IMR-90 (cell line): ENCODE data around the gene SENP5.

Source experiments
- CEBPB ChIP-seq: IDR thresholded peaks from 2 replicates; pipeline ENCODE4 v1.6.1; 2012; ENCODE audit warnings: low read depth, low read length, improper control_type of control experiment
- CTCF ChIP-seq: conservative IDR thresholded peaks from 2 replicates; pipeline ENCODE4 v1.5.1; 2012; ENCODE audit warnings: mild to moderate bottlenecking, low read depth, low read length, improper control_type of control experiment
- FOS ChIP-seq: fragments of 150-350 bp; IDR thresholded peaks from 2 replicates; pipeline ENCODE4 v1.6.1; 2016; ENCODE audit warnings: low read depth, low read length
- MAFK ChIP-seq: IDR thresholded peaks from 2 replicates; pipeline ENCODE4 v1.6.1; 2012; ENCODE audit warnings: low read depth, low read length, improper control_type of control experiment
- MAZ ChIP-seq: IDR thresholded peaks from 2 replicates; pipeline ENCODE4 v1.6.1; 2012; ENCODE audit warnings: low read depth, mild to moderate bottlenecking, low read length, improper control_type of control experiment, moderate library complexity, borderline replicate concordance
- MXI1 ChIP-seq: IDR thresholded peaks from 2 replicates; pipeline ENCODE4 v1.6.1; 2012; ENCODE audit warnings: low read depth, mild to moderate bottlenecking, low read length, moderate library complexity, borderline replicate concordance
- POLR2A ChIP-seq: IDR thresholded peaks from 2 replicates; pipeline ENCODE4 v1.6.1; 2012; ENCODE audit warnings: mild to moderate bottlenecking, low read depth, low read length
- RCOR1 ChIP-seq: IDR thresholded peaks from 2 replicates; pipeline ENCODE4 v1.6.1; 2012; ENCODE audit warnings: mild to moderate bottlenecking, low read length, improper control_type of control experiment; ENCODE audit not compliant: insufficient replicate concordance
- RFX5 ChIP-seq: IDR thresholded peaks from 2 replicates; pipeline ENCODE4 v1.8.0; 2012; ENCODE audit warnings: low read depth, mild to moderate bottlenecking, low read length, moderate library complexity
- SMC3 ChIP-seq: fragments of 150-350 bp; IDR thresholded peaks from 2 replicates; pipeline ENCODE4 v1.6.1; 2016; ENCODE audit warnings: low read depth, mild to moderate bottlenecking, antibody characterized with exemption, low read length, moderate library complexity
- USF2 ChIP-seq: fragments of 150-350 bp; IDR thresholded peaks from 2 replicates; pipeline ENCODE4 v1.6.1; 2017; ENCODE audit warnings: mild to moderate bottlenecking, antibody characterized with exemption, low read length, low read depth

DNA sequence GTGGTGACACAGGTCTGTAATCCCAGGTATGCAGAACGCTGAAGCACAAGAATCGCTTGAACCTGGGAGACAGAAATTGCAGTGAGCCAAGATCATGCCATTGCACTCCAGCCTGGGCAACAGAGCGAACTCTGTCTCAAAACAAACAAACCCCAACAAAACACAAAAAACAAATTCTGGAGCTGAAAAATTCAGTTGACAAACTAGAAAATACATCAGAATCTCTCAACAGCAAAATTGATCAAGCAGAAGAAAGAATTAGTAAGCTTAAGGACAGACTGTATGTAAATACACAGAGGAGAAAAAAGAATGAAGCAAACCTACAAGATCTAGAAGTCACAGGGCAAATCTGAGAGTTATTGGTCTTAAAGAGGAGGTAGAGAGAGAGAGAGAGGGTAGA lies 49.3 kb downstream of the SENP5 start:
- no peak for TF ChIP-seq CTCF
- no peak for TF ChIP-seq RFX5
- TF ChIP-seq POLR2A: no peak
- no peak for TF ChIP-seq CEBPB
- TF ChIP-seq RCOR1: no peak
- no peak for TF ChIP-seq SMC3
- TF ChIP-seq MAZ: no peak
- TF ChIP-seq FOS: no peak
- TF ChIP-seq MXI1: no peak
- no peak for TF ChIP-seq USF2
- no peak for TF ChIP-seq MAFK
